ENCODE results near the gene UST. TPM values are rescaled to one million over a fixed set of nuclear protein-coding genes. Genes with fewer than 3 reads are reported as not detected.
"Not testable (repeated sequence)": the region's sequence is repeated elsewhere in the genome, so short reads cannot be mapped to it uniquely, and the experiment has no call there.

UST gene
- total RNA-seq, 1 experiment from 2014 or later: 6.1 TPM

DNA sequence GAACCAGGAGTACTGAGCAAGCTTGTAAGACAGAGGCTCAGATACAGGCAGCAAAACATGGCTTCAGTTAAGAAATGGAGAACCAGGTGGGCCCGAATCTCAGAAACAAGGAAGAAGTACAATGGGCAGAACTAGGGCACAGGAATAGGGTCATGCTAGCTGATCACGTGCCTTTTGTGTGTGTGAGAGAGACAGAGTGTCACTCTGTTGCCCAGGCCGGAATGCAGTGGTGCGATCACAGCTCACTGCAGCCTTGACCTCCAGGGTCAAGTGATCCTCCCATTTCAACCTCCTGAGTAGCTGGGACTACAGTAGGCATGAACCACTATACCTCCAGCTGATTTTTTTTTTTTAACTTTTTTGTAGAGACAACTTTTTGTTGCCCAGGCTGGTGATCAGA, 257.8 kb downstream of the UST start:
- no peak overlapping the region for H3K9ac ChIP-seq (ENCODE audit: low read length)
- H3K36me3 ChIP-seq (ENCODE audit: control insufficient read depth in 1 of 2, insufficient read depth in 2 of 2, low read length in 2 of 2): no peaks in the 10 kb centered on the region
- intact Hi-C loops (cut with micrococcal nuclease): no loop called here
- POLR2A ChIA-PET: no interaction called here
- no peak overlapping the region for H3K27ac ChIP-seq (ENCODE audit: low read depth, low read length)
- CTCF ChIA-PET: no interaction called here
- no peaks in the 10 kb centered on the region for H4K20me1 ChIP-seq (ENCODE audit: insufficient read depth)
- H3K4me2 ChIP-seq (ENCODE audit: low read length): no peak overlapping the region
- peaks cover 5 to 6% of the 10 kb centered on the region in 2 experiments; a peak in 2 of 4 replicates for H3K9me3 ChIP-seq (ENCODE audit: control insufficient read depth in 1 of 2, insufficient read depth in 1 of 2, low read depth in 1 of 2, low read length in 2 of 2)
- ATAC-seq (no peak), DNase-seq (ENCODE audit: low read depth, low spot score) (no peak)
- H3K9me2 ChIP-seq (ENCODE audit: insufficient read depth): no peaks in the 10 kb centered on the region; the same call in 1 of the 2 replicates
- BruUV-seq (replicated peaks): no TSS peak
- H2AFZ ChIP-seq (ENCODE audit: low read depth, low read length, poor library complexity, severe bottlenecking): no peak overlapping the region
- TF ChIP-seq RAD21 (IDR thresholded peaks at IDR 0.05; ENCODE audit: low read depth): no peak
- TF ChIP-seq FOSL1 (IDR thresholded peaks at IDR 0.05; ENCODE audit: low read depth): no peak
- TF ChIP-seq, protein P1, sequence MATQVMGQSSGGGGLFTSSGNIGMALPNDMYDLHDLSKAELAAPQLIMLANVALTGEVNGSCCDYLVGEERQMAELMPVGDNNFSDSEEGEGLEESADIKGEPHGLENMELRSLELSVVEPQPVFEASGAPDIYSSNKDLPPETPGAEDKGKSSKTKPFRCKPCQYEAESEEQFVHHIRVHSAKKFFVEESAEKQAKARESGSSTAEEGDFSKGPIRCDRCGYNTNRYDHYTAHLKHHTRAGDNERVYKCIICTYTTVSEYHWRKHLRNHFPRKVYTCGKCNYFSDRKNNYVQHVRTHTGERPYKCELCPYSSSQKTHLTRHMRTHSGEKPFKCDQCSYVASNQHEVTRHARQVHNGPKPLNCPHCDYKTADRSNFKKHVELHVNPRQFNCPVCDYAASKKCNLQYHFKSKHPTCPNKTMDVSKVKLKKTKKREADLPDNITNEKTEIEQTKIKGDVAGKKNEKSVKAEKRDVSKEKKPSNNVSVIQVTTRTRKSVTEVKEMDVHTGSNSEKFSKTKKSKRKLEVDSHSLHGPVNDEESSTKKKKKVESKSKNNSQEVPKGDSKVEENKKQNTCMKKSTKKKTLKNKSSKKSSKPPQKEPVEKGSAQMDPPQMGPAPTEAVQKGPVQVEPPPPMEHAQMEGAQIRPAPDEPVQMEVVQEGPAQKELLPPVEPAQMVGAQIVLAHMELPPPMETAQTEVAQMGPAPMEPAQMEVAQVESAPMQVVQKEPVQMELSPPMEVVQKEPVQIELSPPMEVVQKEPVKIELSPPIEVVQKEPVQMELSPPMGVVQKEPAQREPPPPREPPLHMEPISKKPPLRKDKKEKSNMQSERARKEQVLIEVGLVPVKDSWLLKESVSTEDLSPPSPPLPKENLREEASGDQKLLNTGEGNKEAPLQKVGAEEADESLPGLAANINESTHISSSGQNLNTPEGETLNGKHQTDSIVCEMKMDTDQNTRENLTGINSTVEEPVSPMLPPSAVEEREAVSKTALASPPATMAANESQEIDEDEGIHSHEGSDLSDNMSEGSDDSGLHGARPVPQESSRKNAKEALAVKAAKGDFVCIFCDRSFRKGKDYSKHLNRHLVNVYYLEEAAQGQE (IDR thresholded peaks at IDR 0.05; ENCODE audit: low read depth): no peak
- TF ChIP-seq EGR1 (IDR thresholded peaks at IDR 0.05; ENCODE audit: low read depth): no peak
- no peak for TF ChIP-seq EZH2phosphoT487 (IDR thresholded peaks at IDR 0.05; ENCODE audit: borderline replicate concordance)
- TF ChIP-seq CEBPB (IDR thresholded peaks at IDR 0.05; ENCODE audit: low read depth): no peak
- TF ChIP-seq ZFX (IDR thresholded peaks at IDR 0.05): no peak
- no peak for TF ChIP-seq JUND (IDR thresholded peaks at IDR 0.05)
- TF ChIP-seq, protein P2, sequence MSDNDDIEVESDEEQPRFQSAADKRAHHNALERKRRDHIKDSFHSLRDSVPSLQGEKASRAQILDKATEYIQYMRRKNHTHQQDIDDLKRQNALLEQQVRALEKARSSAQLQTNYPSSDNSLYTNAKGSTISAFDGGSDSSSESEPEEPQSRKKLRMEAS (IDR thresholded peaks at IDR 0.05): no peak
- no peak for TF ChIP-seq ZNF274 (IDR thresholded peaks at IDR 0.05; ENCODE audit: low read depth, low read length)
- TF ChIP-seq SP1 (IDR thresholded peaks at IDR 0.05; ENCODE audit: low read depth): no peak
- TF ChIP-seq, protein P3, sequence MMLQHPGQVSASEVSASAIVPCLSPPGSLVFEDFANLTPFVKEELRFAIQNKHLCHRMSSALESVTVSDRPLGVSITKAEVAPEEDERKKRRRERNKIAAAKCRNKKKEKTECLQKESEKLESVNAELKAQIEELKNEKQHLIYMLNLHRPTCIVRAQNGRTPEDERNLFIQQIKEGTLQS (IDR thresholded peaks at IDR 0.05): no peak
- no peak for TF ChIP-seq POLR2A (IDR thresholded peaks at IDR 0.05; ENCODE audit: borderline replicate concordance, extremely low read depth, insufficient read depth, insufficient read length)
- no peak for TF ChIP-seq SIN3A (IDR thresholded peaks at IDR 0.05; ENCODE audit: low read depth)
- TF ChIP-seq EZH2 (IDR thresholded peaks at IDR 0.05): no peak
- TF ChIP-seq ELF1 (IDR thresholded peaks at IDR 0.05; ENCODE audit: borderline replicate concordance, low read depth): no peak
- TF ChIP-seq YY1 (IDR thresholded peaks at IDR 0.05; ENCODE audit: extremely low read depth, insufficient replicate concordance, low read depth, low read length): no peak
- RAD21 ChIA-PET (ENCODE audit: low non-redundant PET in 1 of 2, low total read pairs in 2 of 2, uncharacterized antibody in 2 of 2, unreplicated experiment in 2 of 2): no interaction called here
- H3K79me2 ChIP-seq (ENCODE audit: insufficient read depth, low read length): no peaks in the 10 kb centered on the region
- H3K4me1 ChIP-seq (ENCODE audit: control insufficient read depth in 1 of 2, insufficient read depth in 2 of 2, low read length in 2 of 2): peaks cover 2 to 8% of the 10 kb centered on the region in 2 experiments; a peak in 3 of 4 replicates
- no peak overlapping the region for H3K4me3 ChIP-seq (replicated peaks in 1 of 2; ENCODE audit: low read depth in 1 of 2, low read length in 2 of 2)
- no peaks in the 10 kb centered on the region for H3K27me3 ChIP-seq (ENCODE audit: insufficient read depth, low read length)

DNA sequence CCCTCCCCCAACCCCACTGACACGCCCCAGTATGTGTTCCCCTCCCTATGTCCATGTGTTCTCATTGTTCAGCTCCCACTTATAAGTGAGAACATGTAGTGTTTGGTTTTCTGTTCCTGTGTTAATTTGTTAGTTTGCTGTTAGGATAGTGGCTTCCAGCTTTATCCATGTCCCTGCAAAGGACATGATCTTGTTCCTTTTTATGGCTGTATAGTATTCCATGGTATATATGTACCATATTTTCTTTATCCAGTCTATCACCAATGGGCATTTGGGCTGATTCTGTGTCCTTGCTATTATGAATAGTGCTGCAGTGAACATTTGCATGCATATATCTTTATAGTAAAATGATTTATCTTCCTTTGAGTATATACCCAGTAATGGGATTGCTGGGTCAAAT, 259.4 kb downstream of the UST start:
- H3K36me3 ChIP-seq (ENCODE audit: control insufficient read depth in 1 of 2, insufficient read depth in 2 of 2, low read length in 2 of 2); intact Hi-C loops (cut with micrococcal nuclease); H4K20me1 ChIP-seq (ENCODE audit: insufficient read depth); H3K9ac ChIP-seq (ENCODE audit: low read length); H3K79me2 ChIP-seq (ENCODE audit: insufficient read depth, low read length); H3K4me3 ChIP-seq (replicated peaks in 1 of 2; ENCODE audit: low read depth in 1 of 2, low read length in 2 of 2); H3K4me2 ChIP-seq (ENCODE audit: low read length); H2AFZ ChIP-seq (ENCODE audit: low read depth, low read length, poor library complexity, severe bottlenecking); H3K4me1 ChIP-seq (ENCODE audit: control insufficient read depth in 1 of 2, insufficient read depth in 2 of 2, low read length in 2 of 2); H3K9me3 ChIP-seq (ENCODE audit: control insufficient read depth in 1 of 2, insufficient read depth in 1 of 2, low read depth in 1 of 2, low read length in 2 of 2); POLR2A ChIA-PET; CTCF ChIA-PET; H3K27me3 ChIP-seq (ENCODE audit: insufficient read depth, low read length); H3K27ac ChIP-seq (ENCODE audit: low read depth, low read length); RAD21 ChIA-PET (ENCODE audit: low non-redundant PET in 1 of 2, low total read pairs in 2 of 2, uncharacterized antibody in 2 of 2, unreplicated experiment in 2 of 2); DNase-seq (ENCODE audit: low read depth, low spot score); ATAC-seq; H3K9me2 ChIP-seq (ENCODE audit: insufficient read depth); BruUV-seq (replicated peaks): not testable (repeated sequence)
